Renal cortical epithelial cell (primary cell): ENCODE data around the gene MUC3A. TPM values are rescaled to one million over a fixed set of nuclear protein-coding genes. Genes with fewer than 3 reads are reported as not detected.
A peak's percentile ranks its signal among the peaks of the same experiment; 100 is the strongest.

ENCODE experiments used
- DNase-seq: peaks from one replicate; pipeline ENCODE4 v3.0.0-alpha.2; 2011; ENCODE audit warnings: low read depth
- total RNA-seq: library from RNA; depleted of rRNA; stranded (reverse); fragments of >200 nt; gene quantifications from 2 replicates; pipeline ENCODE4 v1.2.3, GENCODE V29; 2014

The MUC3A gene
- total RNA-seq, 1 donor from 2014 or later, result 0.75 TPM

DNA sequence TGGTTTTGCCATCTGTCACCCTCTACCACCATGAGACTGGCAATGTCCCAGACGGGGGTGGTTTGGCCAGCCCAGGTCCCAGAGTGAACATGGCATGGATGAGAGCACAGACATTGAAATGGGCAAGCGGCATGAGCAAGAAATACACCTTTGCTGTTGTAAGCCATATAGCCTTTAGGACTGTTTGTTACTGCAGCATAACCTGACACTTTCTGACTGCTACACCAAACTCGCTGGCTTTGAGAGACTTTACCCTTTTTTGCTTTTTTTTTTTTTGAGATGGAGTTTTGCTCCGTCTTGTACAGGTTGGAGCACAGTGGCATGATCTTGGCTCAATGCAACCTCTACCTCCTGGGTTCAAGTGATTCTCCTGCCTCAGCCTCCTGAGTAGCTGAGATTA lies 5.2 kb upstream of the MUC3A start:
- DNase-seq, result no peak

DNA sequence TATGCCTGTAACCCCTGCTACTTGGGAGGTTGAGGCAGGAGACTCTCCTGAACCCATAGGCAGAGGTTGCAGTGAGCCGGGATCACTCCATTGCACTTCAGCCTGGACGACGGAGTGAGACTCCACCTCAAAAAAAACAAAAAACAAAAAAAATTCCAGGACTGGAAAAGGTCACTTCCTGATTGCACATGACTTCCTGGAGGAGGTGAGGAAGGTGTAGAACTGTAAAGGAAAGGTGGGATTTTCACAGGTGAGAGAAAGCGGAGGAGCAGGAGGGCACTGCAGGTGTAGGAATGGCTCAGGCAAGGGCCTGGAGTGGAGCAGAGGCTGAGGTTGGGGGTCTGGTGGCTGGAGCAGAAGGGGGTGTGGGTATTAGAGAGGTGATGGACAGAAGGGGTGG lies 3.2 kb upstream of the MUC3A start:
- DNase-seq, result no peak

DNA sequence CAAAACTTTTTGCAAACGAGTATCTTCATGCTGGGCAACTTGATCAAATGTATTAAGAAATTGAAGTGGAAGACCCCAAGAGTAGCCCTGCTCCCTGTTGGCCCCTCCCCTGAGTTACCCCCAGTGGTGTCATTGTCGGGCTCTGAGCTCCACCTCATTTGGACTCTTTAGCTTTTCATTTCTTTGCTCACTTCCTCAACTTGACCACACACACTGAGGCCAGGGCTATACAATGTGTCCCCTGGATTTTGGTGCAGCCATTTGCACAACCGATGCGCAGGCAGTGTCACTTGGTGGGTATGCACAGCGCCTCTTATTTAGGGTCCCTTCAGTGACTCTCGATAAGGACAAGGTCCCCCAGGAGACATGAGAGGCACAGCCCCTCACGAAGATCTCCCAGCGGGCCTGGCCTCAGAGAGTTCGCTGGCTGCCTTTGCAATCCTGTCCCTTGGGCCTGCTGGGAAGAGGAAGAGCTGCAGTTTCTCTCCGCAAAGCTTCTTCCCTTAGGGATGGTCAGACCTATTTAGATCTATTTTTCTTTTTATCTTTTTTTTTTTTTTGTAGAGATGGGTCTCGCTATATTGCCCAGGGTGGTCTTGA lies 2.5 kb upstream of the MUC3A start:
- no peak for DNase-seq

- DNase-seq, result no peak
Measured at GRCh38 chr7:100947792-100948191, 1.5 kb upstream of the MUC3A start.

- no peak for DNase-seq
Measured at GRCh38 chr7:100949933-100950443, 654 bp downstream of the MUC3A start.

- no peak for DNase-seq
Measured at GRCh38 chr7:100951172-100951571, 1.8 kb downstream of the MUC3A start.

DNA sequence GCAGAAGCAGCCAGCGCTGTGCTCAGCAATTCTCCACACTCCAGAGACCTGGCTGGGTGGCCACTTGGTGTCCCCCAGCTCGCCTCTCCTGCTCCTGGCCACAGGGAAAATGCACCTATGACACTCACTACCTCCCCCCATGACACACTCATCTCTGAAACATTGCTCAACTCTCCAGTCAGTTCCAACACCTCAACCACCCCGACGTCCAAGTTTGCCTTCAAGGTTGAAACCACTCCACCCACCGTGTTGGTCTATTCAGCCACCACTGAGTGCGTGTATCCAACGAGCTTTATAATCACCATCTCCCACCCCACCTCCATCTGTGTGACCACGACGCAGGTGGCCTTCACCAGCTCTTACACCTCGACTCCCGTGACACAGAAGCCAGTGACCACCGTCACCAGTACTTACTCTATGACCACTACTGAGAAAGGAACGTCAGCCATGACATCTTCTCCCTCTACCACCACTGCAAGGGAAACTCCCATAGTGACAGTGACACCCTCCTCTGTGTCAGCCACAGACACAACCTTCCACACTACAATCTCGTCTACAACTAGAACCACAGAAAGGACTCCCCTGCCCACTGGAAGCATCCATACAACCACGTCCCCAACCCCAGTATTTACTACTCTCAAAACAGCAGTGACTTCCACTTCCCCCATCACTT lies 2.7 kb downstream of the MUC3A start:
- DNase-seq, result no peak

- no peak for DNase-seq
Measured at GRCh38 chr7:100952641-100953040, 3.3 kb downstream of the MUC3A start.

DNA sequence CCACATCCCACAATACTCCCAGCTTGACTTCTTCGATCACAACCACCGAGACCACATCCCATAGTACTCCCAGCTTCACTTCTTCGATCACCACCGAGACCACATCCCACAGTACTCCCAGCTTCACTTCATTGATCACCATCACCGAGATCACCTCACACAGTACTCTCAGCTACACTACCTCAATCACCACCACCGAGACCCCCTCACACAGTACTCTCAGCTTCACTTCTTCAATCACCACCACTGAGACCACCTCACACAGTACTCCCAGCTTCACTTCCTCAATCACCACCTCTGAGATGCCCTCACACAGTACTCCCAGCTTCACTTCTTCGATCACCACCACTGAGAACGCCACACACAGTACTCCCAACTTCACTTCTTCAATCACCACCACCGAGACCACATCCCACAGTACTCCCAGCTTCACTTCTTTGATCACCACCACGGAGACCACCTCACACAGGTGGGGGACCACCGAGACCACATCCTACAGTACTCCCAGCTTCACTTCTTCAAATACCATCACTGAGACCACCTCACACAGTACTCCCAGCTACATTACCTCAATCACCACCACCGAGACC lies 8.6 kb downstream of the MUC3A start:
- DNase-seq, result peak; percentile 13

- no peak for DNase-seq
Measured at GRCh38 chr7:100959894-100960293, 10.6 kb downstream of the MUC3A start.

DNA sequence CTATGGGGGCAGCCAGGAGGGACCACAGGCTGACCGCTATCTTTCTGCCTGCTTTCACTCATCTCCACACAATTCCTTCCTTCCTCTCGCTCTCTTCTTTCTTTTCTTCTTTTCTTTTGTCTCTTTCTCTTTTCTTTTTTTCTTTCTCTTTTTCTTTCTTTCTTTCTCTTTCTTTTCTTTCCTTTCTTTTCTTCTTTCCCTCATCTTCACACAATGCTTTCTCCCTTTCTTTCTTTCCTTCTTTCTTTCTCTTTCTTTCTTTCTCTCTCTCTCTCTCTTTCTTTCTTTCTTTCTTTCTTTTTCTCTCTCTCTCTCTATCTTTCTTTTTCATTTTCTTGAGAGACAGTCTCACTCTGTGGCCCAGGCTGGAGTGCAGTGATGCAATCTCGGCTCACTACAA lies 13.2 kb downstream of the MUC3A start:
- no peak for DNase-seq

DNA sequence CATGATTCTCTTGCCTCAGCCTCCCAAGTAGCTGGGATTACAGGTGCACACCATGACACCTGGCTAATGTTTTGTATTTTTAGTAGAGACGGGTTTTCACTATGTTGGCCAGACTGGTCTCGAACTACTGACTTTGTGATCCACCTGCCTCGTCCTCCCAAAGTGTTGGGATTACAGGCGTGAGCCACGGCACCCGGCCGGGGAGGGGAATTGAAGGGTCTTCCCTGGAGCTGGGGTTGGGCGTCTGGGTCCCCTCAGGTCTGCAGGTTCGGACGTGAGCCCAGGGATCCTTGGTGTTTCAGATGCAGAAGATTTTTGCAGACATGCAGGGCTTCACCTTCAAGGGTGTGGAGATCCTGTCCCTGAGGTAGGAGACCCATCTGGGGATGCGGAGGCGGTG lies 14.1 kb downstream of the MUC3A start:
- DNase-seq, result no peak

DNA sequence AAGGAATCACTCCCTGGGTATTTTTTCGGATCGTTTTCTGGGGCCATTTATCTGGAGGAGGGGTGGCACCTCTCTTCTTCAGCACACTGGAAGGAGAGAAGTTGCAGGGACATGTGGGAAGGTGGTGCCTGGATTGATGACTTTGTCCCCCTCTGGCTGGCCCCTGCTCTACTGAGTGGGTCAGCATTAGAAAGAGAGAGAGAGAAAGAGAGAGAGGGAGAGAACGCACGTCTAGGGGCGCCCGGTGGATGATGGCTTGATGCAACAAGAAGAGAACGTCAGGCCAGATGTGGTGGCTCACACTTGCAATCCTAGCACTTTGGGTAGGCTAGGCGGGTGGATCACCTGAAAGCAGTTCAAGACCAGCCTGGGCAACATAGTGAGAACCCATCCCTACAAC lies 14.5 kb downstream of the MUC3A start:
- DNase-seq, result no peak

DNA sequence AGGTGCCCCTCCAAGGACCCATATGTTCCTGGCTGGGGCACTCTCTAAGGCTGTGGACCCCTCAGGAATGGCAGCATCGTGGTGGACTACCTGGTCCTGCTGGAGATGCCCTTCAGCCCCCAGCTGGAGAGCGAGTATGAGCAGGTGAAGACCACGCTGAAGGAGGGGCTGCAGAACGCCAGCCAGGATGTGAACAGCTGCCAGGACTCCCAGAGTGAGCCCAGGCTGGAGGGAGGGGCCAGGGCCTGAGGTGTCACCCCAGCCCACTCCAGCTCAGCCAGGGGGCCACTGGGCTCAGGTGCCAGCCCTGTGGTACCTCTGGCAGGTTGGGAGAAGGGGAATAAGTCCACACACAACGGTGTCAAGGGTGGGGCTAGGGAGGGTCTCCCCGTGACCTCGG lies 15.3 kb downstream of the MUC3A start:
- DNase-seq, result no peak

DNA sequence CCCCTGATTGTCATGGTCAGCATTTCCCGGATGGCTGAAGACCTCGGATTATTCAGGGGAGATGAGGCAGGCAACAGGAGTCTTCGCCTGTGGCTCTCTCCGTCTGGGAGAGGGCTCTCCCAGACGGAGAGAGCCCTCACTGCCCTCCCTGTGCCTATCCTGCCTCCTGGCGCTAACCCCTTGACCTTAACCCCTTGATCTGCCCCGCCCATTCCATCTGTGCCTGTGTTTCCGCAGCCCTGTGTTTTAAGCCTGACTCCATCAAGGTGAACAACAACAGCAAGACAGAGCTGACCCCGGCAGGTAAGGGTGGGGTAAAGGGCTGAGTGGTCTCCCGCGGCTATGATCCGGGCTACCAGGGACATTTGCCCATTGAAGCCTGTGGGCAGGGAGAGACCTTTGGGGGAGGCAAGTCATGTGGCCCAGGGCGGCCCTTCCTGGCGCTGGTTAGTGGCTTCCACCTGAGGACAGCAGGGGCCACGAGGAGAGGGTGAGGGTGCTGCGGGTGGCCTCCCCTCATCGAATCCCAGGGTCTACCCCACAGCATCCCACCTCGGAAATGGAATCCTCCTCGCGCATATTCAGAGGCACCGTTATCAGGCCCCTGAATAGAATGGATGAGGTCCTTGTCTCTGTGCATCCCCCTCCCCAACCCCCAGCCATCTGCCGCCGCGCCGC lies 15.8 kb downstream of the MUC3A start:
- no peak for DNase-seq

- DNase-seq, result peak; percentile 30
Measured at GRCh38 chr7:100965723-100966541, 16.6 kb downstream of the MUC3A start.

- no peak for DNase-seq
Measured at GRCh38 chr7:100966542-100967291, 17.4 kb downstream of the MUC3A start.

DNA sequence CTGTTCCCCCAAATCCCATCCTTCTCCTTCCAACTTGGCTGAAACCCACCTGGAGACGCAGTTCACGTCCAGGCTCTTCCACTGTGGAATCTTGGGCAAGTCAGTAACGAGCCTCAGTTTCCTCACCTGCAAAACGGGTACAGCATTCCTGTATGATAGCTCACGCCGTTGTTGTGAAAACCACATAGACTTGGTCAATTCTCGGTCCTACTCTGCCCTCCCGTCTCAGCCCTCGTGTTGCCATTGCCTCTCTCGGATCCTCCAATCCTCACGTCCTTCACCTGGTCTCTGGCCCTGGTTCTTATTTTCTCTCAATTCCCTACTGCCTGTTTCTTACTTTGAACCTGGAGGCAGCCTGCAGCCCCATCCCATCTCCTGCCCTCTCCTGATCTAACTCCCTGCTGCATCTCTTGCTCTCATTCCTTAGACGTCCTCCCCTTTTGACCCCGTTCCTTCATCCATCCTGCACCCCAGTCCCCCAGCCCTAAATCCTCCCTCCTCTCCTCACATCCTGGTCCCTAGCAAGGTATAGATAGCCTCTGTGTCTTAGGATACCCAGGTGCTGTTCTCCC lies 18.0 kb downstream of the MUC3A start:
- DNase-seq, result no peak

DNA sequence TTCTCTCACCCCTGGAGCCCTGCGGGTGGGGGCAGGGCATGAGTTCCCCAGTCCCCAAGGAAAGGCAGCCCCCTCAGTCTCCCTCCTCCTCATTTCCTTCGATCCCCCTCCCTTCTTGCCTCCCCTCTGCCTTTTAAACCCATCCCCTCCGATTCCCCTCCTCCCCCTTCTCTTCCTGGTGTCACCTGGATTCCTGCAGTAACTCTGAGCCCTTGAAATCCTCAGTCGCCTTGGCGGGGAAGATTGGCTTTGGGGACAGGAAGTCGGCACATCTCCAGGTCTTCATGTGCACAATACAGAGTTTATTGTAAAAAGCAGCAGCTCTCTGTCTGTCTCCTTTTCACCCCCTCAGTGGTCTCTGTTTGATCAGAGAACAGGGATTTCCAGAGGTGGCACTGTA lies 18.7 kb downstream of the MUC3A start:
- DNase-seq, result no peak

GRCh38 chr7:100968650-100969049 lies 19.3 kb downstream of the MUC3A start:
- no peak for DNase-seq
